ENCODE data around the gene MT1M. TPM values are rescaled to one million over a fixed set of nuclear protein-coding genes. Genes with fewer than 3 reads are reported as not detected.

Gene MT1M
- polyA plus RNA-seq, 3 donors = not detected

GRCh38 chr16:56667581-56668571 is 35.4 kb downstream of the MT1M start, which contains the start of gene MT1G:
MT1G (minus strand) TSS chr16:56668065; CDS start chr16:56667993, 72 bp downstream.
- Mint-ChIP-seq H3K27ac (peak within 1 kb of the TSS in 2 of 7 donors; percentile 4 to 45), H3K9me3 (peaks cover 0 to 18% (median 4%) of the 10 kb centered on the region in 7 donors), H3K27me3 (ENCODE audit: low read depth in 3 of 3) (peaks cover 88 to 98% (median 95%) of the 10 kb centered on the region in 3 donors), H3K4me3 (peak within 1 kb of the TSS; percentile 51 to 87), H3K4me1 (peaks cover 27% of the 10 kb centered on the region), H3K36me3 (peaks cover 0 to 2% of the 10 kb centered on the region in 2 donors)
- H3K27ac ChIP-seq (ENCODE audit: low read depth in 1 of 2, low read length in 2 of 2) = no peak within 1 kb of the TSS
- TF ChIP-seq CTCF (IDR thresholded peaks at IDR 0.05) = no peak
- peak in 1 of 3 donors; percentile 7 for DNase-seq
- H3K9ac ChIP-seq (ENCODE audit: insufficient read depth, low read length, poor library complexity, severe bottlenecking) = no peak within 1 kb of the TSS
- H3K36me3 ChIP-seq (replicated peaks in 1 of 2; ENCODE audit: control insufficient read depth in 1 of 2, insufficient read depth in 2 of 2, low read length in 2 of 2) = no peaks in the 10 kb centered on the region
- H3K79me2 ChIP-seq (ENCODE audit: insufficient read depth, low read length) = no peaks in the 10 kb centered on the region
- intact Hi-C loops (cut with micrococcal nuclease) = no loop called here
- H4K20me1 ChIP-seq (ENCODE audit: insufficient read depth, low read length) = no peaks in the 10 kb centered on the region
- peaks cover 75 to 99% of the 10 kb centered on the region in 2 donors for H3K27me3 ChIP-seq (ENCODE audit: control insufficient read depth in 2 of 2, insufficient read depth in 2 of 2, low read length in 2 of 2)
- H3K4me2 ChIP-seq (replicated peaks; ENCODE audit: extremely low read depth, low read length, poor library complexity, severe bottlenecking) = peak within 1 kb of the TSS; percentile 58
- peak within 1 kb of the TSS in 1 of 3 experiments; percentile 31 for H3K4me3 ChIP-seq (replicated peaks in 1 of 3; ENCODE audit: low read depth in 2 of 3, low read length in 3 of 3)
- 8% methylated on average over 44 of the region's 46 CpGs for WGBS (ENCODE audit: insufficient coverage)
- peaks cover 0 to 34% of the 10 kb centered on the region in 2 donors for H3K9me3 ChIP-seq (replicated peaks in 1 of 2; ENCODE audit: control insufficient read depth in 1 of 2, insufficient read depth in 1 of 2, low read length in 2 of 2)
- peaks cover 11 to 20% of the 10 kb centered on the region in 2 donors for H3K4me1 ChIP-seq (ENCODE audit: control insufficient read depth in 1 of 2, insufficient read depth in 2 of 2, low read length in 2 of 2)
- peak within 1 kb of the TSS; percentile 42 for H2AFZ ChIP-seq (ENCODE audit: insufficient read depth, low read depth, low read length, poor library complexity, severe bottlenecking)

DNA sequence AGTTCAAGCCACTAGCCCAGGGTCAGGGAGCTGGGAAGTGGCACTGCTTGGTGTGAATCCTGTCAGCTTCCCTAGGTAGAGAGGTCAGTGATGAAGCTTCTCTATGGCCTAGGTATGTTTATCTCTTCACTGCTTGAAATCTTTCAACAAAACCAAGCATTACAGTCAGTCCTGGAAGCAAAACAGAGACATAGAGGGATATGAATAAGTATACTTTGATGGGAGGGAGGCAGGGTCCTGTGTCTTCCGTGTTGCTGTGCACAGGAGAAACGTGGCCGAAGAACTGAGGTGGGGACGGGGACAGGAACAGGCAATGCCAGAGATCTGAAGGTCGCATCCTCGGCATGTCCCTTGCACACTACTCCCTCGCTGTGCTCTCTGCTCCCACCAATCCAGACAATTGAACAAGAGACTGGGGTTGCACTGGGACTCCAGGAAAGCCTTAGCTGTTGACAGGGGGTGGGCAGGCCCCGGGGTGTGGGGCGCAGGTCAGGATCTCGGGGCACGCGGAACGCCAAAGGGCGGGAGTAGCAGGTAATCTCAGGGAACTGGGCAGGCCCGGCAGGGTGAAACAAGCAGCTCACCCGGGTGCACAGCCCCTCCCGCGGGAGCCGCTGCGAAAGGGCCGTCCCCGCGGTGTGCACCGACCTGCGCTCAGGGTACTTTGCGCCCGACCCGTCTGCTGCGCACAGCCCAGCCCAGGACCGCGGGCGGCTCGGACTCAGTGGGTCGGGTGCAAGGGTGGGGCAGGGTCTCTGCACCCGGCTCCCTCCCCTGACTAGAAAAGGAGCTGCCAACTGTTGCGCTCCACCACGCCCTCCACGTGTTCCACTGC is 36.8 kb downstream of the MT1M start, which contains the start of gene MT1H:
MT1H (plus strand) TSS at position 810 of the 835 bp plus-strand sequence. CDS start 71 bp downstream, outside the sequence.
- Histone ChIP-seq H3K9me3 (replicated peaks in 1 of 2; ENCODE audit: control insufficient read depth in 1 of 2, insufficient read depth in 1 of 2, low read length in 2 of 2) (peaks cover 0 to 31% of the 10 kb centered on the region in 2 donors), H3K36me3 (replicated peaks in 1 of 2; ENCODE audit: control insufficient read depth in 1 of 2, insufficient read depth in 2 of 2, low read length in 2 of 2) (no peaks in the 10 kb centered on the region), H3K79me2 (ENCODE audit: insufficient read depth, low read length) (no peaks in the 10 kb centered on the region), H3K27ac (ENCODE audit: low read depth in 1 of 2, low read length in 2 of 2) (no peak within 1 kb of the TSS), H3K9ac (ENCODE audit: insufficient read depth, low read length, poor library complexity, severe bottlenecking) (no peak within 1 kb of the TSS), H3K4me2 (replicated peaks; ENCODE audit: extremely low read depth, low read length, poor library complexity, severe bottlenecking) (peak within 1 kb of the TSS; percentile 26), H3K27me3 (ENCODE audit: control insufficient read depth in 2 of 2, insufficient read depth in 2 of 2, low read length in 2 of 2) (peaks cover 64 to 99% of the 10 kb centered on the region in 2 donors), H3K4me3 (replicated peaks in 1 of 3; ENCODE audit: low read depth in 2 of 3, low read length in 3 of 3) (no peak within 1 kb of the TSS), H4K20me1 (ENCODE audit: insufficient read depth, low read length) (no peaks in the 10 kb centered on the region), H2AFZ (ENCODE audit: insufficient read depth, low read depth, low read length, poor library complexity, severe bottlenecking) (no peak within 1 kb of the TSS), H3K4me1 (ENCODE audit: control insufficient read depth in 1 of 2, insufficient read depth in 2 of 2, low read length in 2 of 2) (peaks cover 11 to 20% of the 10 kb centered on the region in 2 donors)
- intact Hi-C loops (cut with micrococcal nuclease) = no loop called here
- peak within 1 kb of the TSS in 1 of 2 donors; percentile 87 for H3K4me3 Mint-ChIP-seq
- H3K36me3 Mint-ChIP-seq = peaks cover 0 to 2% of the 10 kb centered on the region in 2 donors
- WGBS (ENCODE audit: insufficient coverage) = 7% methylated on average over 37 of the region's 38 CpGs
- H3K27ac Mint-ChIP-seq = peak within 1 kb of the TSS in 2 of 7 donors; percentile 45 to 63
- H3K9me3 Mint-ChIP-seq = peaks cover 0 to 18% (median 4%) of the 10 kb centered on the region in 7 donors
- DNase-seq = no peak
- H3K4me1 Mint-ChIP-seq = peaks cover 27% of the 10 kb centered on the region
- no peak for TF ChIP-seq CTCF (IDR thresholded peaks at IDR 0.05)
- peaks cover 87 to 99% (median 95%) of the 10 kb centered on the region in 3 donors for H3K27me3 Mint-ChIP-seq (ENCODE audit: low read depth in 3 of 3)

Measured in CD14-positive monocyte (primary cell).